Left hindlimb (tissue), 1 donor: ENCODE results near the gene DNASE1L3.
A peak's percentile ranks its signal among the peaks of the same experiment; 100 is the strongest.
"Not testable (repeated sequence)": the region's sequence is repeated elsewhere in the genome, so short reads cannot be mapped to it uniquely, and the experiment has no call there.

Source experiments
- DNase-seq: peaks from one replicate; pipeline ENCODE4 v3.0.0-alpha.2; 2018

DNASE1L3 gene

DNA sequence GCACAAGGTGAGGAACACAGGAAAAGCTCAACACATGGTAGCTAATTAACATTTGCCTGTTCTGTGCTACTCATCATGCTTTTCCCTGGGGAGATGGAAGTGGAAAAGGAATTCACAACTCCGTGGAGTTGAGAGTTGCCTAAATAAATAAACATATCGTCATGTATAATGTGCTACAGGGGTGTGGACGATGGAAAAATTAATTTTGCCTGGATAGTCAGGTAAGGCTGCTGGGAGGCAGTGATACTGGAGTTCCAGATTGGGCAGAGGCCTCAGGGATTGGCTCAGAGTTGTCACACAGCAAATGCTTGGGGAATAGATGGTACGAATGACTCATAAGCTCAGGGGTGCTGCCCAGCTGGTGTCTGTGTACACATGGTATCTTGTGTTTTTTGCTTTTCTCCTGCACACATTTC is 23.8 kb upstream of the DNASE1L3 start:
- no peak for DNase-seq

DNA sequence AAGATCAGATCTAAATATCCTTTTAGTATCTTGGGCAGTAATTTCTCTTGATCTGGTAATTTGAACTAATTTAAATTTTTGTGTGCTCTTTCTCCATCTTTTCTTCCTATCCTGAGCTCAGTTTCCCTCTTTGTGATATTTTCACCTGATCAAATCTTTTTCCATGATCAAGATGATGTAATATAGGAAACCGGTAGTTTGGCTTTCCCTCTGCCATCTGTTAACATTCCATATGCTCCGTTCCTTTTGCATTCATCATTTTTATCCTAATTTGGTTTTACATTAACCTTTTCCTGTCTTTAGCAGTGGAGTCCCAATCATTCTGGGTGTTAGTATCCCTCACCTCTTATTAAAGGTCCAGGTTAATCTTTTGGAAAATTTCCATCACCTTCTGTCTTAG is 20.9 kb upstream of the DNASE1L3 start:
- DNase-seq = no peak

DNA sequence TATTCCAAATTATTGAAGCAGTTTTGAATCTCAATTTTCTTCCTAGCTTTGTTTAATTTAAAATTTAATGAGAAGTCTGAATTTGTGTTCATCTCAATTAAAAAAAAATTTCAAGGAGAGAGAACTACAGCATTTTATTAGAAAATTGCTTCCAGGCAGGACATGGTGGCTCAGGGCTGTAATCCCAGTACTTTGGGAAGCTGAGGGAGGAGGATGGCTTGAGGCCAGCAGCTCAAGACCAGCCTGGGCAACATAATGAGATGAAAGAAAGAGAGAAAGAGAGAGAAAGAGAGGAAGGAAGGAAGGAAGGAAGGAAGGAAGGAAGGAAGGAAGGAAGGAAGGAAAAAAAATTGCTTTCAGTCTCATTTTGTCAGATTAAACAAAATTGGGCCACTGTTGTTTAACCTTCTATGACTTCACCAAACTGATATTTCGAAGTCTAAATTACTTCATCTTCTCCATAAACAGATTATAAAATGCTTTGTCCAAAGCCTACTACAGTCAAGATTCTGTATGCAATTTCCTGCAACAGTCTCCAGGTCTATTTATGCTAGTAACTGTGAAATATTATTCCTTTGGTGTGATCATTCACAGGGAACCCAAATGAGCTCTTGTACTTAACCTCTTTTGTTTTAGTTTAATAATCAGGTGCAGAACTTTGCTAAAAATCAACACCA is 20.2 kb upstream of the DNASE1L3 start:
- DNase-seq = no peak

DNA sequence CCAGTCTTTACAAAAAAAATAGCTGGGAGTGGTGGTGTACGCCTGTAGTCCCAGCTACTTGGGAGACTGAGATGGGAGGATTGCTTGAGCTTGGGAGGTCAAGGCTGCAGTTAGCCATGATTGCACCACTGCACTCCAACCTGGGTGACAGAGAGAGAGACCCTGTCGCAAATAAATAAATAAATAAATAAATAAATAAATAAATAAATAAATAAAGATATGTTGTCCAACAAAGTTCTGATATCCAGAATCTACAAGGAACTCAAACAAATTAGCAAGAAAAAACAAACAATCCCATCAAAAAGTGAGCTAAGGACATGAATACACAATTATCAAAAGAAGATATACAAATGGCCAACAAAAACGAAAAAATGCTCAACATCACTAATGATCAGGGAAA is 17.2 kb upstream of the DNASE1L3 start:
- DNase-seq = not testable (repeated sequence)

DNA sequence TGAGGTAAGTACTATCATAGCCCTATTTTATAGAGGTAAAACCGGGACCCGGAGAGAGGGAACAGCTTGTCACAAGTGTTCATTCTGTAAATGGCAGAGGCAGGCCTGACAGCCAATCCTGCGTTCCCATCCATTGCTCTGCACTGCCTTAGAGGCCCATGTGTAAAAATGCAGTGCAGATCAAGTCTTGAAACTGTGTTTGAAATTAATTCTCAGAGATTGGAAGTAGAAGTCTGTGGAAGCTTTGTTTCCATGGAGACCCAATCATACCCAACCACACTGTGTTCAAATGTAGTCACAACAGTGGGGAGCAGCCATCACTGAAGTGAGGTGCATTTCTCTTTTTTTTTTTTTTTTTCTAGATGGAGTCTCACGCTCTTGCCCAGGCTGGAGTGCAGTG is 13.1 kb upstream of the DNASE1L3 start:
- DNase-seq = no peak

DNA sequence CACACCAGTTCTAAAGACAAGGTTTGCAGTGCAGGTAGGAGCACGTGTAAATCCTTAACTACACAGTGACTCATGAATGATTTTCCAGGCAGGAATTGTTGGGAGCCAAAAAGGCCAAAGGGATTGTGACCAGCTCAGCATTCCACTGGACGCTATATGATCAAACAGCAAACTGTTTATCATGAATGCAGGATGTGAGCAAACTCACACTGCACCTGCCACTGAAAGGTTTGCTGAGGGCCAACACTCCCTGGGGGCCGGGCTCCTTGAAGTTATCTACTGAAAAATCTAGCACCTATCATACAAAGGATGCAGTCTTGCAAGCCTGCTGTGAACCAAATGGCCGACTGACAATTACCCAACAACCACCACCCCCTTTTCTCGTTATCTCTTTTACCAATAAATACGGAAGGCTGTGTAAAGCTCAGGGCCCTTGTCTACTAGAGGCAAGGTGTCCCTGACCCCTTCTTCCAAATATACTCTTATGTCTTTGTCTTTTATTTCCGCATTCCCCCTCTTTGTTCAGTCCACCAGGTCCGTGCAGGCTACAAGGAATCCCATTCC is 11.5 kb upstream of the DNASE1L3 start:
- no peak for DNase-seq

DNA sequence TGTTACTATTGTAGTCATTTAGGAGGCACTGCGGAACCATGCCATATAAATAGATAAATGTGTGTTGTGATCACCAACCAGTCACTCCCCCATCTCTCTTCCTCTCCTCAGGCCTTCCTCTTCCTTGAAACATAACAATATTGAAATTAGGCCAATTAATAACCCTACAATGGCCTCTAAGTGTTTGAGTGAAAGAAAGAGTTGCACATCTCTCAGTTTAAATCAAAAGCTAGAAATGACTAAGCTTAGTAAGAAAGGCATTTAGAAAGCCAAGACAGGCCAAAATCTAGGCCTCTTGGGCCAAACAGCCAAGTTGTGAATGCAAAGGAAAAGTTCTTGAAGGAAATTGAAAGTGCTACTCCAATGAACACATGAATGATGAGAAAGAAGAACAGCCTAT is 8.1 kb upstream of the DNASE1L3 start:
- DNase-seq = no peak

DNA sequence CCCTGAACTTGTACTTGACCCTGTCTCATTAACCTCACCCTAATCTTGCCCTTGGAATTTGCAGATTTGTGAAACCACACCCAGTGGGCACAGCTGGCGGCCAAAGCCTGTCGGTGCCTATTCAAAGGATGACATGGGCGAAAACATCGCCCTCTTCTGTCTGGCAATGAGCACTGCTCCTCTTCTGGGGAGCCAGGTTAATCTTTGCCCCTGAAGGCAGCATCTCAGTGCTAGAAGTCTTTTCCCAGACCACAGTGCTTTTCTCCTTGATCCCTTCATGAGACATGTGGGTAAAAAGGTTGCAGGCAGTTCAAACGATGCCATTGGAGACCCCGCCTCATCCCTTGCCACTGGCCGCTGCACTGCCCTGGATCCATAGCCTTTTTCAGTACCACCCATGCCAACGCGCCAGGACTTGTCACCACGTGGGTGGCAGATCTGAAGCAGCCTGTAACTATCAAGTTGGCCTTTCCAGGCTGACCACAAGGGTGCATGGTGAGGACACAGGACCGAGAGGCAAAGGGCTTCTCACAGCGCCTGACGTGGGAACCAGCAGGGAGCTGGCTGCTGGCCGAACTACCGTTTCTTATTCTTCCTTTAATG is 6.5 kb upstream of the DNASE1L3 start:
- peak; percentile 50 for DNase-seq

DNA sequence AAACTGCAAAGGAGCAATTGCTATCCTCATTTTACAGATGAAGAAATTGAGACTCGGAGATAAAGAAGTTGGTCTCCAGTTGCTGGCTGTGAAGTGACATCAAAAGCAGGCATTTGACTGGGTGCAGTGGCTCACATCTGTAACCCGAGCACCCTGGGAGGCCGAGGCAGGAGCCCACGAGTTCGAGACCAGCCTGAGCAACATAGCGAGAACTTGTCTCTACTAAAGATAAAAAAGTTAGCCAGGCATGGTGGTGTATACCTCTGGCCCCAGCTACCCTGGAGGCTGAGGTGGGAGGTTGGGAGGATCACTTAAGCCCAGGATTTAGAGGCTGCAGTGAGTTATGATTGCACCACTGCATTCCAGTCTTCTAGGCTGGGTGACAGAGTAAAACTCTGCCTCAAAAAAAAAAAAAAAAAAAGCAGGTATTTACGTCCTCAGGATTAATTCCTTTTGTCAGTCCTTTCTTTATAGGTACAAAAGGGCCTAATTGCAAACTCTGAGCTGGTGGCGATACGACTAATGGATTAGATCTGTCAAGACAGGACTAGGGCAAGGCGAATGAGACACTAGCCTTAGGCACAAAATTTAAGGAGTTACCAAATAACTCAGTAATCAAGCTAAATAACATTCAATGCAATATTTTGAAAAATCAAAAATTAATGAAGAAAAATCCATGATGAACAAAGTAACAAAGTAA is 5.9 kb upstream of the DNASE1L3 start:
- DNase-seq = no peak

DNA sequence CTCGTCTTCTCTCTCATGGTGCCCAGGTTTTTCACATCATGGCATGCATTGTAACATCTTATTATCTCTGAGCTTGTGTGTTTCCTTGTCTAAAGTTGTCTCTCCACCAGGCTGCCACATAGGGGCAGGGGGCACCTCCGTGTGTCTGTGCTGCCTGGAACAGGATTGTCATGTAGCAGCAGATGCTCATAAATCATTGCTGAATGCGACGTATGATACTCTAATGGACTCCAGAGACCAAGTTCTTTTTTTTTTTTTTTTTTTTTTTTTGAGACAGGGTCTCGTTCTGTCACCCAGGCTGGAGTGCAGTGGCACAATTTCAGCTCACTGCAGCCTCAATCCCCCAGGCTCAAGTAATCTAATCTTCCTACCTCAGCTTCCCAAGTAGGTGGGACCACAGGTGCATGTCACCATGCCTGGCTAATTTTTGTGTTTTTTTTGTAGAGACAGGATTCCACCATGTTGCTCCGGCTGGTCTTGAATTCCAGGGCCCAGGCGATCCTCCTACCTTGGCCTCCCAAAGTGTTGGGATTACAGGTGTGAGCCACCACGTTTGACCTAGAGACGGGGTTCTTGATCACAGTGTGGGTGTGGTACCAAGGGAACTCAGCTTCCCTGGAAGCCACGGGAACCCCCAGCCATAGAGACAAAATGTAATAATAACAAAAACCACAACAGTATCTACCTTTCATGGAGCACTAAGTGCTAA is 4.7 kb upstream of the DNASE1L3 start:
- DNase-seq = no peak

DNA sequence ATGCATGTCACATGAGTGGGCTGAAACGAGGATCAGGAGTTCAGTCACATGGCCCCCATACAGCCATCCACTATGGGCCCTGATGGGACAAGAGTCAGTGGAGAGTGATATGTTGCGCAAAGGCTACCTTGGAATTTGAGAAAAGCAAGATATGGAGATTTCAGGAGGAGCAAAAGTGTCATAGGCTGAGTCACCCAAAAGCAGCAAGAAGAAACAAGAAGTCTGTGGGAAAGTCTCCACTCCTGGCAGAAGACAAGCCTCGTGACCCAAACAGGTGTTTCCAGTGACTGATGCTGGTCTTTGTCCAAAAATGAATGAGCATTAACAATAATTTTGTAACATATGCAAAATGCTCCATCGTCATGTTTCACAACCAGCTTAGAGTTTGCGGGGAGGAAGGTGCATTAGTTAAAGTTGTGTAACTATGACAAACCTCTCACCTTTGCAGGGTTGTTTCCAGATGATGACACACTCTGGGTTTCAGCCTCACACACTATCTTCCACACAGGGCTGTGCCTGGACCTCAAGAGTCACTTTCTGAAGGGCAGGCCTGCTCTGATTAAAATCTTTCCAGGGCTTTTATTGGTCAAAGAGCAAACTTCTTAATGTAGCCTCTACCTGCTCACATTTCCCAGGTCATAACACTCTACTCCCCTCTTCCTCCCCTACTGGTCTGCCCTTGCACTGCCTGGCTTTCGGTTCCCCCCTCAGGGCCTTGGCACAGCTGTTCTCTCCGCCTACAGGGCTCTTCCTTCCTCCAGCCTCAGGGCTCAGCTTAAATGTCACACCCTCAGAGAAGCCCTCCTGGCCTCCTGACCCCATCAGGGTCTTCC is 3.9 kb upstream of the DNASE1L3 start:
- DNase-seq = no peak

DNA sequence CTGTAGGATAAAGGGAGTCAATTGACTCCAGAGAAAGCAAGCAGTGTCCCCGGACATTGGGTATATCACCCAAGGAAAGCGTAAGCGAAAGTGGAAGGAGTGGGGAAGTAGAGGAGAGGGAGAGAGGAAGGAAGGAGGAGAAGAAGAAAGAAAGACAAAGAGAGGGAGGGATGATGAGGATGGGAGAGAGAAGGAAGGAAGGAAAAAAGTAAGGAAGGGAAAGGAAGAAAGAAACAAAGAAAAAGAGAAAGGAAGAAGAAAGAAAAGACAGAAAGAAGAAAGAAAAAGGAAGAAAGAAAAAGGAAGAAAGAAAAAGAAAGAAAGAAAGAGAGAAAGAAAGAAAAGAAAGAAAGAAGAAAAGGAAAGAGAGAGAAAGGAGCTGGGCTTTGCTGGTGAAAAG is 839 bp downstream of the DNASE1L3 start:
- DNase-seq = no peak

DNA sequence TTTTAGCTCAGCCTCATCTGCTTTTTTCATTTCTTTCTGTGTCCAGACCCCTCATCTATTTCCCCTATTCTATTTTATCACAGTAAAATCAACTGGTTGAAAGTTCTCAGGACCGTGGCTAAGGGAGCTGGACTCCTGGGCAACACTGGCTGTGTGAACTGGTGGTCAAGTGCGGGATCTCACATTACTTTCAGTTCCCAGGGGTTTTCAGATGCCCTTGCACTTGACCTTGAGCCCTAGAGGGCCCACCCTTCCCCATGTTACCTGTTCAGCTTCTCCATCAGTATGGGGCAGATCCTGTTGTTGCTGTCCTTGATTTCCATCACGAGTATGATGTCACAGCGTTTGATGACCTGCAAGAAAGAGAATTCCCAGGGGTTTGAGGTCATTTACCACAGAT is 2.8 kb downstream of the DNASE1L3 start:
- no peak for DNase-seq

DNA sequence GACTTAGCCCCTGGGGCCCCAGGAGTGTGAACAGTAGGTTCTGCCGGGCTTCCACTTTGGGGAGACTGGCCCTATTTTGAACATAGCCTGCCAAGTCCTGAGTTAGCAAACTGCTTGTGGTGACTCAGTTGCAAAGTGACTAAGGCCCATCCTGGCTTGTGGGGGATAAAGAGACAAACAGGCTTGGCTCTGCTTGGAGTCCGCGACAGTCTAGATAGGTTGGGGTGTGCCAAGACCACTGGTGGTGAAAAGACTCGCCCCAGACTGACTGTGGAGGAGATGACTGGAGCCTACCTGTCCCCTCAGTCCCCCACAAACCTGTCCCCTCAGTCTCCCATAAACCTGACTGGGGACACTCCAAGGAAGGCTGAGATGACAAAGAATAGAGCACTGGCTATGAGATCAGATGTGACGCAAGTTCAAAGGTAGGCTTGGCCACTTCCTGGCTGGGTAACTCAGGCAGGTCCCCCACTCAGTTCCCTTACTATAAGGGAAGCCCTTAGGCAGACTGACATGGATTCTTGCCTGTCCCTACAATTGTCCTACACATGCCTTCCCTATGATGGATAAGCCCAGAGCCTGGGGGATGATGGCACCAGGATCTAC is 4.3 kb downstream of the DNASE1L3 start:
- DNase-seq = no peak

DNA sequence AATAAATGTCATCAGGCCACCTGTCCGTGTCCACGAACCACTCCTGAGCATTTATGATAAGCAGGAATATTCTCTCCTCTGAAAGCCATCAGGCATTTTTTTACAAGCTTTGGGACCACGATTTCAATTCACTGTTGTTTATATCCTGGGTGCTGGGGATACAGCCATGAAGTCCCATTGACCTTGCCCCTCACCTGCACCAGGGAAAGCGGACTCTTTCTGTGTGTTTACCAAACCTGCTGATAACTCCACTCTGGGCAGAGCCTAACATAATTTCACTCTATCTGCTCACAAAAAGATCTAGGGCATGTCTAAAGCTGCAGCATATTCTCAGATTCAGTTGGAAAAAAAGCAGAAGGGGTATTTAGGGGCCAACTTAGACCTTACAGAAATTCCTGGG is 4.8 kb downstream of the DNASE1L3 start:
- no peak for DNase-seq

DNA sequence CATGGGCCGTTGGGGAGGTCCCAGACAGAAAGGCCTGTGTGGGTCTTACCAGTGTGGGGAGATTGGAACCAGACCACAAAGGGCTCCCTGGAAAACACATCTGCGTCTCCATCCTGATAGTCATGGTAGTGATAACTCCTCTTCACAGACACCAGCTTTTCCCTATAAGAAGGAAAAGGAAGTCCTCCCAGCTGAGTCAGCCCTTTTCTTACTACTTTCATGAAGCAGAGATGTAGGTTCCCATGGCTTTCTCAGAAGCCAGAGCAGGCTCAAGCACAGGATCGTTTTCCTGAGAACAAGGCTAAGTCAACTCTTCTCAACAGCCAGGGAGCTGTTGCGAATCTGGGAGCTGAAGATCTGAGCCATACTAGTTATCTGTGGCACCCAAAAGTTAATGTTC is 6.1 kb downstream of the DNASE1L3 start:
- no peak for DNase-seq

DNA sequence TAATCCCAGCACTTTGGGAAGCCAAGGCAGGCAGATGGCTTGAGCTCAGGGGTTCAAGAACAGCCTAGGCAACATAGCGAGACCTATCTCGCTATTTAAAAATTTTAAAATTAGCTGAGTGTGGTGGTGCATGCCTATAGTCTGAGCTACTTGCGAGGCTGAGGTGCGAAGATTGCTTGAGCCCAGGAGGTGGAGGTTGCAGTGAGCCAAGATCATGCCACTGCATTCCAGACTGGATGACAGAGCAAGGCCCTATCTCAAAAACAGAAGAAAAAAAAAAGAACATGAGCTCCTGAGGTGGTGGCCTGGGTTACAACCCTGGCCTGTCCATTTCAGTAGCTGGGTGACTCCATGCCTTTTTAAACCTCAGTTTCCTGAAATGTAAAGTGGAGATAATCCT is 7.2 kb downstream of the DNASE1L3 start:
- no peak for DNase-seq

DNA sequence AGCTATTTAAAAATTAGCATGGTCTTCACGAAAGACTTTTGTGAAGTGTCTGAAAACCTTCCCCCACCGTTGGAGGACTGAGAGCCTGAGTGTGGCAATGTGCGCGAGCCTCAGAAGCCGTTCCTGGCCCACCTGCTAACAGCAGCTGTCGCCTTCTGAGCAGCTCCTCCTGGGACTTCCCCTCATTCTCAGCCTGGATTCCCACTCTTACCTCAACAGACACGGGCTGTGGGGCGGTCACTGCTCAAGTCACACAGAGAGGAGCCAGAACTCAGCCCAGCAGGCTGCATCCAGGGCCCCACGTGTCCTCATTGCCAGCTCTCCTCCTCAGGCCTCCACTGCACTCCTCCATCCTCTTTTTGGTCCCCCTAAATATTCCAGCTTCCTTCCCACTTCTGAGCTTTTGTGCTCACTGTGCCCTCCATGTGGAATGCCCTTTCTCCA is 7.8 kb downstream of the DNASE1L3 start:
- DNase-seq = no peak

DNA sequence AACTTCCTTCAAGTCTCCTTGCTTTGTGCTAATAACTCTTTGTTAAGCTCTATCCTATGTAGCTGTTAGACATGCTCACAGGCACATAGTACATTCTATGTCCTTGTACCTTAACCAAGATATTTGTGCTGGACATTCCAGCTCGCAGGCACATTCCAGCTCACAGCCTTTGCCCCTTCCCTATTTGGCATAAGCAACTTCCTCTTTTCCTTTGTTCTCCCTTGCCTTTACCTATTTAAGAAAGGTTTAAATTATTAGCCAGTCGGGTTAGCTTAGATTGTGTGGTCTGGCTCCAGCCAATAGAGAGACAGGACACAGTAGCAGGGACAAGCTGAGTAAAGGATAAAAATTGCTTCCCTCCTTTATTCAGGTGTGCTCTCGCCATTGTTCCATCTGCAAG is 9.3 kb downstream of the DNASE1L3 start:
- not testable (repeated sequence) for DNase-seq

DNA sequence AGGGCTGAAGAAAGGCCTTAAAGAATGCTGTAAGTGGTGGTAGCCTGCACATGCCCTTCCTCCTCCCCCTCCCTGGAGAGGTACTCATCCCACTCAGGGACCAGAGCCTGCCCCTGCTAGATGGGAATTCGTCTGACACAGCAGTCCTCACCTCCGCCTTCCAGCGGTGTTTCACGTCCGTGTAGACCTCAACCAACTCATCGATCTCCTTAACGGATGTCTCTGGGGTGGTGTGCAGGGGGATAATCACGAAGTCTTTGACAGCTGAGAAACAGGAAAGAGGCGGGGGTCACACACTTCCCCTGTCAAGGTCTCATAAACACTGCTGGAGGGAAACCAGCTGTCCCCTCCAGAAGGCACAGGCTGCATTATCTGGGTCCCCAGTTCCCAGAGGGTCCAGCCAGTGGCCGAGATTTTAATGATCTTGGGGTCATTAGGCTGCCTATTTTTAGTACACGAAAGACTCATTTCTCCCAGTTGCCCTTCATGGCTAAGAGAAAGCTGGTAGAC is 9.9 kb downstream of the DNASE1L3 start:
- no peak for DNase-seq

DNA sequence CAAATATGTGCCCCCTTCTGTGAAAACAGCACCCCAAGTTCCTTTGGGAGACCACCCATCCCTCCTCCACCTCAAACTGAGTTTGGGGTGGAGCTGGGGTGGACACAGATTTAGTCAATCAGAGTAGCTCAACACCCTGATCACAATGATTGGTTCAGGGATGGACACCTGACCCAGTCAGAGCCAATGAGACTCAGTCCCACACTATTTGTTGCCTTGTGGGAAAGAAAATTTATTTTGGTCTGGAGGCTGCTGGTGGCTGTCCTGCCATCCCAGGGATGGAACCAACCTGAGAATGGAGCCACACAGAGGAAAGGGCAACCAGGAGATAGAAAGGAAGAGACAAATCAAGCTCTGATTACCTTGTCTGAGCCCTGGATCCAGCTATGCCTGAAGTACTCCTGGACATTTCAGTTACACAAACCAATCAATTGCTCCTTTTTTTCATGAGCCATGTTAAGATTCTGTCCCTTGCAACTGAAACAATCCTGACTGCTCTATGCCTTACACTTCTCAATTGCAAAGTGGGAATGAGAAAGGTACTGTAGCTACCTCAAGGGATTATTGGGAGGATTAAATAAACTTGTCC is 10.6 kb downstream of the DNASE1L3 start:
- DNase-seq = no peak
